H9 (cell line): ENCODE data around the gene SMAD3. TPM values are rescaled to one million over a fixed set of nuclear protein-coding genes. Genes with fewer than 3 reads are reported as not detected.

Experiments
- DNase-seq: peaks from one replicate; pipeline ENCODE4 v3.0.0-alpha.2; 2017
- H2AFZ ChIP-seq: one replicate; pipeline ENCODE4 v1.6.1; 2013; ENCODE audit warnings: mild to moderate bottlenecking, low read length, control low read depth, moderate library complexity
- H2AK5ac ChIP-seq: 2 replicates; pipeline ENCODE4 v1.6.1; 2013; ENCODE audit warnings: low read length, control low read depth, mixed read lengths; ENCODE audit not compliant: insufficient read length
- H2BK120ac ChIP-seq: one replicate; pipeline ENCODE4 v1.6.1; 2013; ENCODE audit warnings: low read depth, mild to moderate bottlenecking, low read length, control low read depth, inconsistent platforms; ENCODE audit not compliant: poor library complexity, severe bottlenecking
- H2BK12ac ChIP-seq: 2 replicates; pipeline ENCODE4 v1.6.1; 2013; ENCODE audit warnings: low read length, control low read depth, mixed read lengths, low read depth; ENCODE audit not compliant: insufficient read length
- H2BK15ac ChIP-seq: 2 replicates; pipeline ENCODE4 v1.6.1; 2013; ENCODE audit warnings: low read depth, low read length, control low read depth
- H2BK20ac ChIP-seq: one replicate; pipeline ENCODE4 v1.6.1; 2013; ENCODE audit warnings: low read depth, mild to moderate bottlenecking, low read length, control low read depth, inconsistent platforms; ENCODE audit not compliant: poor library complexity, severe bottlenecking
- H2BK5ac ChIP-seq: 2 replicates; pipeline ENCODE4 v1.6.1; 2013; ENCODE audit warnings: low read length, control low read depth, mixed read lengths; ENCODE audit not compliant: insufficient read length
- H3K14ac ChIP-seq: 2 replicates; pipeline ENCODE4 v1.6.1; 2013; ENCODE audit warnings: low read length, control low read depth; ENCODE audit not compliant: insufficient read depth
- H3K18ac ChIP-seq: 2 replicates; pipeline ENCODE4 v1.6.1; 2013; ENCODE audit warnings: low read depth, mild to moderate bottlenecking, mixed read lengths, low read length, control low read depth; ENCODE audit not compliant: insufficient read length
- H3K23ac ChIP-seq: 2 replicates; pipeline ENCODE4 v1.6.1; 2013; ENCODE audit warnings: low read length, control low read depth, mixed read lengths, low read depth; ENCODE audit not compliant: insufficient read length
- H3K23me2 ChIP-seq: 2 replicates; pipeline ENCODE4 v1.6.1; 2013; ENCODE audit warnings: low read depth, mild to moderate bottlenecking, mixed read lengths, low read length, control low read depth; ENCODE audit not compliant: insufficient read length, poor library complexity, severe bottlenecking
- H3K27ac ChIP-seq: 2 replicates; pipeline ENCODE4 v1.5.1; 2013; ENCODE audit warnings: low read length, control low read depth, mixed read lengths, low read depth; ENCODE audit not compliant: insufficient read length
- H3K27me3 ChIP-seq: 2 replicates; pipeline ENCODE4 v1.6.1; 2013; ENCODE audit warnings: low read length, control low read depth, inconsistent platforms; ENCODE audit not compliant: insufficient read depth
- H3K4ac ChIP-seq: 2 replicates; pipeline ENCODE4 v1.6.1; 2013; ENCODE audit warnings: low read depth, mild to moderate bottlenecking, control low read depth, inconsistent platforms, low read length, moderate library complexity
- H3K4me1 ChIP-seq: 2 replicates; pipeline ENCODE4 v1.6.1; 2013; ENCODE audit warnings: low read length, control low read depth, inconsistent platforms; ENCODE audit not compliant: insufficient read depth
- H3K4me2 ChIP-seq: 2 replicates; pipeline ENCODE4 v1.6.1; 2013; ENCODE audit warnings: low read length, control low read depth, mixed read lengths; ENCODE audit not compliant: insufficient read length, insufficient read depth
- H3K56ac ChIP-seq: 2 replicates; pipeline ENCODE4 v1.6.1; 2013; ENCODE audit warnings: low read depth, mild to moderate bottlenecking, mixed read lengths, low read length, control low read depth; ENCODE audit not compliant: insufficient read length
- H3K79me1 ChIP-seq: 2 replicates; pipeline ENCODE4 v1.6.1; 2013; ENCODE audit warnings: low read depth, mild to moderate bottlenecking, moderate library complexity, low read length, control low read depth, inconsistent platforms; ENCODE audit not compliant: insufficient read depth, poor library complexity, severe bottlenecking
- H3K79me2 ChIP-seq: 2 replicates; pipeline ENCODE4 v1.6.1; 2013; ENCODE audit warnings: low read length, control low read depth, inconsistent platforms; ENCODE audit not compliant: insufficient read depth
- H3K9ac ChIP-seq: 2 replicates; pipeline ENCODE4 v1.6.1; 2013; ENCODE audit warnings: low read length, control low read depth, mixed read lengths; ENCODE audit not compliant: insufficient read length; ENCODE audit errors: extremely low read depth
- H3K9me3 ChIP-seq: one replicate; pipeline ENCODE4 v1.6.1; 2013; ENCODE audit warnings: low read depth, low read length, inconsistent platforms; ENCODE audit not compliant: control insufficient read depth
- H3T11ph ChIP-seq: one replicate; pipeline ENCODE4 v1.6.1; 2013; ENCODE audit warnings: mild to moderate bottlenecking, low read length, control low read depth, inconsistent platforms
- H4K20me1 ChIP-seq: one replicate; pipeline ENCODE4 v1.6.1; 2013; ENCODE audit not compliant: control insufficient read depth, insufficient read length, insufficient read depth
- H4K5ac ChIP-seq: 2 replicates; pipeline ENCODE4 v1.6.1; 2013; ENCODE audit warnings: low read depth, mild to moderate bottlenecking, mixed read lengths, low read length, control low read depth; ENCODE audit not compliant: insufficient read length
- H4K8ac ChIP-seq: replicated peaks from 2 replicates; pipeline ENCODE4 v1.6.1; 2013; ENCODE audit warnings: low read length, control low read depth, mixed read lengths, low read depth; ENCODE audit not compliant: insufficient read length
- H4K91ac ChIP-seq: 2 replicates; pipeline ENCODE4 v1.6.1; 2013; ENCODE audit warnings: low read depth, mild to moderate bottlenecking, moderate library complexity, mixed read lengths, low read length, control low read depth; ENCODE audit not compliant: insufficient read length
- H3K27ac Mint-ChIP-seq, 3 experiments: 2 replicates in 2 of 3; 3 replicates in 1 of 3; pipeline ENCODE4 v1.8.0; 2020 to 2021; ENCODE audit warnings: mixed read lengths in 3 of 3, mild to moderate bottlenecking in 1 of 3, moderate library complexity in 1 of 3
- H3K27me3 Mint-ChIP-seq: 2 replicates; pipeline ENCODE4 v1.8.0; 2021; ENCODE audit warnings: low read depth, mild to moderate bottlenecking, moderate library complexity, mixed read lengths
- H3K36me3 Mint-ChIP-seq, 3 experiments: 2 replicates in 2 of 3; 3 replicates in 1 of 3; pipeline ENCODE4 v1.8.0; 2020 to 2021; ENCODE audit warnings: low read depth in 3 of 3, mixed read lengths in 3 of 3; ENCODE audit not compliant: insufficient read depth in 1 of 3
- H3K4me1 Mint-ChIP-seq, 2 experiments: 2 replicates each; pipeline ENCODE4 v1.8.0; 2020; ENCODE audit warnings: mixed read lengths in 2 of 2
- H3K4me3 Mint-ChIP-seq, 2 experiments: 2 replicates in 1 of 2; 3 replicates in 1 of 2; pipeline ENCODE4 v1.8.0; 2020 to 2021; ENCODE audit warnings: mild to moderate bottlenecking in 2 of 2, mixed read lengths in 2 of 2, moderate library complexity in 1 of 2
- H3K9me3 Mint-ChIP-seq, 2 experiments: 2 replicates in 1 of 2; 3 replicates in 1 of 2; pipeline ENCODE4 v1.8.0; 2020; ENCODE audit warnings: mild to moderate bottlenecking in 2 of 2, mixed read lengths in 2 of 2, moderate library complexity in 1 of 2
- WGBS: extraction: QIAGEN DNeasy Blood & Tissue Kit; methylation state at CpG from one replicate; pipeline ENCODE4 v1.1.7; 2013; ENCODE audit warnings: missing lambda C conversion rate, low lambda C conversion rate, mixed read lengths; ENCODE audit not compliant: insufficient read length; ENCODE audit errors: extremely low coverage; 5-methylcytosine and 5-hydroxymethylcytosine counted together
- total RNA-seq: library from RNA; stranded (reverse); gene quantifications from 2 replicates; pipeline ENCODE4 v1.2.1, GENCODE V29; 2021
- TF ChIP-seq, protein P1 (sequence below): fragments of 200-600 bp; sonication (generic); conservative IDR thresholded peaks from 3 replicates; pipeline ENCODE4 v1.8.0; 2021; ENCODE audit warnings: antibody characterized with exemption, mild to moderate bottlenecking

Gene SMAD3
- total RNA-seq, 1 experiment from 2014 or later, result 26.7 TPM

DNA sequence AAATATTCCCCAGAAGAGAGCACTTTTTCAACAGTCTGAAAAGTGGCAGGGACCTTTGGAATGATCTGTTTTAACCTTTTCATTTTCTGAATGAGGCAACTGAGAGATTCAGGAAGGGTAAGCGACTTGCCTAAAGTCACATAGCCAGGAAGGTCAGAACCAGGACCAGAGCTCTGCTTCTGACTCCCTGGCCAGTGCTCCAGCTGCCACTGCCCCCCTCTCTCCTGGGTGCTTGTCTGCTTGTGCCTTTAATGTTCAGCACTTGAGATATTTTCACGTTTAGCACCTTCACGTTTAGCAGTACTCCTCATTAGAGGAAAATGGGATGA, 68.3 kb downstream of the SMAD3 start:
- no peaks in the 10 kb centered on the region for H3K9me3 ChIP-seq
- no peak overlapping the region for H3K14ac ChIP-seq
- no peak overlapping the region for H3K4me2 ChIP-seq
- H4K5ac ChIP-seq, result no peak overlapping the region
- Mint-ChIP-seq H3K27ac (peak overlapping the region in 1 of 3 experiments; percentile 21; a peak in 1 of 7 replicates), H3K4me3 (no peak overlapping the region), H3K36me3 (no peaks in the 10 kb centered on the region), H3K9me3 (no peaks in the 10 kb centered on the region), H3K4me1 (peaks cover 52 to 58% of the 10 kb centered on the region in 2 experiments), H3K27me3 (no peaks in the 10 kb centered on the region)
- no peak overlapping the region for H3K18ac ChIP-seq
- H2BK20ac ChIP-seq, result no peak overlapping the region
- H3T11ph ChIP-seq, result no peak overlapping the region
- no peaks in the 10 kb centered on the region for H3K79me1 ChIP-seq
- H3K23ac ChIP-seq, result no peak overlapping the region
- H2AK5ac ChIP-seq, result no peak overlapping the region
- no peaks in the 10 kb centered on the region for H3K79me2 ChIP-seq
- peaks cover 7% of the 10 kb centered on the region; the same call in 1 of the 2 replicates for H3K4me1 ChIP-seq
- H3K9ac ChIP-seq, result no peak overlapping the region
- H4K20me1 ChIP-seq, result no peaks in the 10 kb centered on the region
- no peak for DNase-seq
- no peak overlapping the region for H3K56ac ChIP-seq
- no peaks in the 10 kb centered on the region for H3K23me2 ChIP-seq
- no CpG with 5 or more reads among the region's 3 CpGs for WGBS
- no peak overlapping the region for H2BK15ac ChIP-seq
- H4K8ac ChIP-seq, result no peak overlapping the region
- H2BK12ac ChIP-seq, result no peak overlapping the region
- no peak overlapping the region for H2BK5ac ChIP-seq
- no peaks in the 10 kb centered on the region for H3K27me3 ChIP-seq
- H3K27ac ChIP-seq, result no peak overlapping the region
- no peak overlapping the region for H2AFZ ChIP-seq
- H3K4ac ChIP-seq, result no peak overlapping the region
- TF ChIP-seq, protein P1, sequence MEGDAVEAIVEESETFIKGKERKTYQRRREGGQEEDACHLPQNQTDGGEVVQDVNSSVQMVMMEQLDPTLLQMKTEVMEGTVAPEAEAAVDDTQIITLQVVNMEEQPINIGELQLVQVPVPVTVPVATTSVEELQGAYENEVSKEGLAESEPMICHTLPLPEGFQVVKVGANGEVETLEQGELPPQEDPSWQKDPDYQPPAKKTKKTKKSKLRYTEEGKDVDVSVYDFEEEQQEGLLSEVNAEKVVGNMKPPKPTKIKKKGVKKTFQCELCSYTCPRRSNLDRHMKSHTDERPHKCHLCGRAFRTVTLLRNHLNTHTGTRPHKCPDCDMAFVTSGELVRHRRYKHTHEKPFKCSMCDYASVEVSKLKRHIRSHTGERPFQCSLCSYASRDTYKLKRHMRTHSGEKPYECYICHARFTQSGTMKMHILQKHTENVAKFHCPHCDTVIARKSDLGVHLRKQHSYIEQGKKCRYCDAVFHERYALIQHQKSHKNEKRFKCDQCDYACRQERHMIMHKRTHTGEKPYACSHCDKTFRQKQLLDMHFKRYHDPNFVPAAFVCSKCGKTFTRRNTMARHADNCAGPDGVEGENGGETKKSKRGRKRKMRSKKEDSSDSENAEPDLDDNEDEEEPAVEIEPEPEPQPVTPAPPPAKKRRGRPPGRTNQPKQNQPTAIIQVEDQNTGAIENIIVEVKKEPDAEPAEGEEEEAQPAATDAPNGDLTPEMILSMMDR, result no peak
- no peak overlapping the region for H4K91ac ChIP-seq
- H2BK120ac ChIP-seq, result no peak overlapping the region
